OCI-LY1 (cell line): ENCODE results near the gene CHST10.

Experiments used
- CTCF ChIP-seq: fragments of 200-600 bp; sonication (generic), shearing (Covaris generic); IDR thresholded peaks from 2 replicates; pipeline ENCODE4 v1.5.1; 2017; ENCODE audit warnings: mild to moderate bottlenecking, antibody characterized with exemption, low read length, moderate library complexity, mixed read lengths
- EZH2 ChIP-seq: fragments of 200-600 bp; sonication (generic), shearing (Covaris generic); IDR thresholded peaks from 2 replicates; pipeline ENCODE4 v1.8.0; 2017; ENCODE audit warnings: borderline replicate concordance, mixed run types, mild to moderate bottlenecking, antibody characterized with exemption, low read length, moderate library complexity, mixed read lengths

- TF ChIP-seq CTCF, result no peak
- no peak for TF ChIP-seq EZH2
Observed at GRCh38 chr2:100413571-100413970, 3.9 kb downstream of the CHST10 start.
